Epithelial cell of proximal tubule (primary cell): Measurements from ENCODE around the gene CDH12. TPM values are rescaled to one million over a fixed set of nuclear protein-coding genes. Genes with fewer than 3 reads are reported as not detected.

Source experiments
- DNase-seq: peaks from one replicate; pipeline ENCODE4 v3.0.0-alpha.2; 2011; ENCODE audit warnings: low read depth
- H3K4me3 ChIP-seq: 2 replicates; pipeline ENCODE4 v1.5.1; 2011; ENCODE audit warnings: low read depth, mild to moderate bottlenecking, low read length
- total RNA-seq: library from RNA; depleted of rRNA; stranded (reverse); fragments of >200 nt; gene quantifications from 2 replicates; pipeline ENCODE4 v1.2.3, GENCODE V29; 2015
- TF ChIP-seq, protein P1 (sequence below): conservative IDR thresholded peaks from 2 replicates; pipeline ENCODE4 v1.5.1; 2012; ENCODE audit warnings: low read depth, mild to moderate bottlenecking, low read length

Gene CDH12
- total RNA-seq, result not detected in 2 replicates

DNA sequence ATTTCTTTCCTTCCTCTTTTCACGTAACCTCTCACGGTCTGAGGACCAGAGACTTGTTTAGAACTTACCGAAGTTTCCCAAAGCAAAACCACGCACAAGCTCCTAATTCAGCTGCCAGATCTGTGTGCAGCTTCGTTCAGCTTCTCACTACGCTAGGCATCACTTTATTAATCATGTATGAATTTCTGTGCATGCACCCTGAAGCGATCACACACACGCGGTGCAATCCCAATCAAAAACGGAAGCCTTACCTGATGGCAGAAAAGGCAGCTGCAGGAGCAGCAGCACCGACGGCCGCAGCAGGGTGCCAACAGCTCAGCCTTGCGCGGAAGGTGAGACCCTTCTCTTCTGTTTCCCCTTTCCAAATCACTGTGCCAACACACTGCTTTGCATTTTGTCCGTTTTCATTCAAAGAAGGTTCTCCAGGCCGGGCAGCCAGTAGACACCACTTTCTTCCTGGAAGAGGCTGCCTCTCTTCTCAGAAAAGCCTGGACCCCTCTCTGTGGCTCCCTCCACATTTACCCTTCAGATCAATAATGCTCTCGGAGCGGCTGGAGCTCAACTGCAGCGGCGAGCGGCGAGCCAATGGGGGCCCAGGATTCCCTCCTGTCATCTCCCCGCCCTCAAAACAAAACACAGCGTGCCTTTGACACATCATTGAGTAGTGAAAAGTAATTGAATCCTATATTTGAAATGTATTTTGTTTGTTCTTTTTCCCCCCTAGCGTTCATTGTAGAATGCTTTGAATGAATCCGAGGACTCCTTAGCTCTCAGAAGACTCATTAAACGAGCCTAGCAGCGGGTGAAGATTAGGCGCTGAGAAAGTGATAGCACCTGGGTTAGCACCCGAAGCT is at the start of gene CDH12:
CDH12 (minus strand) TSS at position 538 of the 854 bp plus-strand sequence.
- DNase-seq, result no peak
- TF ChIP-seq, protein P1, sequence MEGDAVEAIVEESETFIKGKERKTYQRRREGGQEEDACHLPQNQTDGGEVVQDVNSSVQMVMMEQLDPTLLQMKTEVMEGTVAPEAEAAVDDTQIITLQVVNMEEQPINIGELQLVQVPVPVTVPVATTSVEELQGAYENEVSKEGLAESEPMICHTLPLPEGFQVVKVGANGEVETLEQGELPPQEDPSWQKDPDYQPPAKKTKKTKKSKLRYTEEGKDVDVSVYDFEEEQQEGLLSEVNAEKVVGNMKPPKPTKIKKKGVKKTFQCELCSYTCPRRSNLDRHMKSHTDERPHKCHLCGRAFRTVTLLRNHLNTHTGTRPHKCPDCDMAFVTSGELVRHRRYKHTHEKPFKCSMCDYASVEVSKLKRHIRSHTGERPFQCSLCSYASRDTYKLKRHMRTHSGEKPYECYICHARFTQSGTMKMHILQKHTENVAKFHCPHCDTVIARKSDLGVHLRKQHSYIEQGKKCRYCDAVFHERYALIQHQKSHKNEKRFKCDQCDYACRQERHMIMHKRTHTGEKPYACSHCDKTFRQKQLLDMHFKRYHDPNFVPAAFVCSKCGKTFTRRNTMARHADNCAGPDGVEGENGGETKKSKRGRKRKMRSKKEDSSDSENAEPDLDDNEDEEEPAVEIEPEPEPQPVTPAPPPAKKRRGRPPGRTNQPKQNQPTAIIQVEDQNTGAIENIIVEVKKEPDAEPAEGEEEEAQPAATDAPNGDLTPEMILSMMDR, result no peak
- peak within 1 kb of the TSS; percentile 42 for H3K4me3 ChIP-seq

DNA sequence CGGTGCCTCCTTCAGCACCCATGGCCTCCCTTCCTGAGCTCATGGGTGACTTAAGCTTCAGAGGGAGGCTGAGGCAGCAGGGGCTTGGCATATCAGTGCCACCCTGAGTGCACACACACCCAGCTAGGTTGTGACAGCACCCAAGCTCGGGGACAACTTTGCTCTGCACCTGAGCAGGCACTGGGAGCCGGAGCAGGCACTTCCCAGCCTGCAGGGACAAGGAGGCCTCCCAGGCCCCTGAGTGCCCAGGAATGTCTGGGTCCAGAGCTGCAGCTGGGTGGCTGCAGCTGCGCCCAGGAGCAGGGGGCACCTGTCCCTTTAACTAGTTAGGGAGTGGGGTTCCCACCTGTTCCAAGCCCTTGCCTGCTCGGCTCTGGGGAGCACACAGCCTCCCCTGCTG is 48.7 kb upstream of the CDH12 start:
- H3K4me3 ChIP-seq, result no peak overlapping the region
- no peak for DNase-seq
- TF ChIP-seq, protein P1, result no peak

DNA sequence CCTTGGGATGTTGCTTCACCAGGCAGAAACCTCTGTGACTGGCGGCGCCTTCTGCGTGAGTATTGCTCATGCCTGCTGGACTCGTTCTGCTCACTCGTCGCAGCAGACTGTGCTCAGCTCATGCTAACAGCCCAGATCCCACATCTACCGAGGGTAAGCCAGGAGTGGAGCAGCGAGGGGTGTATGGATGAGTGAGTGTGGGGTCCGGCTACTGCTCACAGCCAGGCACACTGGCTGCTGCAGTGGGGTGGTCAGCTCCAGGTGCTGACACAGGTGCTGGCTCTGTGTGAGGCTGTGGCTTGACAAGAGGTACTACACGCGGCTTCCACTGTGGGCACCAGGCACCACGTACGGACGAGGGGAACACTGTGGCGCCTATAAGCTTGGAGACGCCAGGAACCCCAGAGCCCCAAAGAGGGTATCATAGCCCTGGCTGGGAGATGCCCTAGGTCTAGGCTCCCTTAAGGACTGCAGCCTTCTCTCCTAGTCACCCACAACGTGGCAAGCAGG is 47.7 kb upstream of the CDH12 start:
- TF ChIP-seq, protein P1, result no peak
- no peak for DNase-seq
- no peak overlapping the region for H3K4me3 ChIP-seq

DNA sequence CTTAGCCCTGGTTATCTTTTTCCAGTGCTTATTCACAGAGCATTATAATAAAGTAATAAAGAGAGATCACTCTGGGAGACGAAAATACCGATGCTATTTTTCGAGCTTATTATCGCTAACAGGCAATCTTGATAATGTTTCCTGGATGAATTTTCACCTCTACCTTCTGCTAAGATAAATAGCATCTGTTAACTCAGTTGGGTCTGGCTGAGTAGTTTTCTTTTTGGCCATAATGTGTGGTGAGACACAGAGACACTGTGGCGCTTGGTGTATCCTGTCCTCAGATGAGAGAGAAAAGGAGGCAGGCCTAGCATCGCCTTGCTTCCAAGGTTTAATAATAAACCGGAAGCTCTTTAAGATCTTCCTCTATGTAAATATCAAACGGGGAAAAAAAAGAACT is 46.2 kb upstream of the CDH12 start:
- TF ChIP-seq, protein P1, result no peak
- no peak overlapping the region for H3K4me3 ChIP-seq
- no peak for DNase-seq

DNA sequence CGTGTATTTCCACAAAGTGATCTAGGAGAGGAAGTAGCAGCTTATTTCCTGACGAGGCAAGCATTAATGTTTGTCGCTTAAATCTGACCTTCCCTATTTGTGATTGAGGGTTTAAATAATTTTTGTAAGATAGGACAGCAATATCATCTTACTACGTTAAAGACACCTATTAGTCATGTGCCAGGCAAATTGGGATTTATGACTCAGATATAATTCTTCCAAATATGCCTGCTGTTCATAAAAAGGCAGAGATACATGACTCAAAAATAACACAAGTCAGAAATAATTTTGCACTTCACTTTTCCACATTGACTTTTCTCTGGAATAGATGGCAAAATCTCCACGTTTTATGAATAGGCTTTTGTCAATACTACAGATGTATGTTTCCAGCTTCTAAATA is 43.0 kb upstream of the CDH12 start:
- H3K4me3 ChIP-seq, result no peak overlapping the region
- DNase-seq, result no peak
- TF ChIP-seq, protein P1, result no peak

DNA sequence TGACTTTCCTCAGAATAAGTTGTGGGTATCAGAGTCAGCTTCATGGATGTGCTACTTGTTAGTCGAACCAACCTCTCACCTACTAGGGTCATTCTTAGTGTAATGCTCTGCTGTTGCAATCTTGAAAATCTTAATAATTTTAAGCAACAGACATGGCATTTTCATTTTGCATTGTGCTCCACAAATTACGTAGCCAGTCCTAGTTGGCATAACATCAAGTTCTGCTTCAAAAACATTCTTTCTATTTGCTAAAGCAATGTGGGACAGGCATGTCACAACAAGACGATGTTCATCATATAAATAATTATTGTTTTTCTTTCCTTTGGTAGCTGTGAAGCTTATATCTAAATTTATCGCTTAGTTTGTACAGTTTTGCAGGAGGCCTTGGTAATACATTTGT is 39.3 kb upstream of the CDH12 start:
- no peak for DNase-seq
- H3K4me3 ChIP-seq, result no peak overlapping the region
- TF ChIP-seq, protein P1, result no peak
